BLaER1 treated with 17β-estradiol and CSF1 and Interleukin-3, amounts not matched to agents 10 nM and 100 nM (cell line): ENCODE measurements around the gene PDCD2.
"Not testable (repeated sequence)": the region's sequence is repeated elsewhere in the genome, so short reads cannot be mapped to it uniquely, and the experiment has no call there.

ENCODE experiments used
- H3K27ac ChIP-seq, 11 experiments: shearing (Covaris generic); formaldehyde crosslinking; 2 replicates each; pipeline ENCODE4 v1.8.1; 2022
- H3K27me3 ChIP-seq, 11 experiments: shearing (Covaris generic); formaldehyde crosslinking; 2 replicates each; pipeline ENCODE4 v1.8.1; 2022
- H3K36me3 ChIP-seq, 11 experiments: shearing (Covaris generic); formaldehyde crosslinking; 2 replicates each; pipeline ENCODE4 v1.8.1; 2022
- H3K4me1 ChIP-seq, 10 experiments: shearing (Covaris generic); formaldehyde crosslinking; 2 replicates each; pipeline ENCODE4 v1.8.1; 2022
- H3K4me2 ChIP-seq, 11 experiments: shearing (Covaris generic); formaldehyde crosslinking; 2 replicates each; pipeline ENCODE4 v1.8.1; 2022
- H3K4me3 ChIP-seq, 10 experiments: shearing (Covaris generic); formaldehyde crosslinking; 2 replicates each; pipeline ENCODE4 v1.8.1; 2022
- H3K9ac ChIP-seq, 11 experiments: shearing (Covaris generic); formaldehyde crosslinking; 2 replicates each; pipeline ENCODE4 v1.8.1; 2022
- H3K9me3 ChIP-seq, 11 experiments: shearing (Covaris generic); formaldehyde crosslinking; replicated peaks in 1 of 11; 2 replicates each; pipeline ENCODE4 v1.8.1; 2022
- H4K20me1 ChIP-seq, 11 experiments: shearing (Covaris generic); formaldehyde crosslinking; 2 replicates each; pipeline ENCODE4 v1.8.1; 2022
- Cebpa-rat ChIP-seq, 11 experiments: shearing (Covaris generic); IDR thresholded peaks; 2 replicates each; pipeline ENCODE4 v1.8.1; 2022

The PDCD2 gene

GRCh38 chr6:170584181-170584953, at the start of gene PDCD2:
PDCD2 (minus strand) TSS chr6:170584637; CDS start chr6:170584581, 56 bp downstream.
- peaks cover 36 to 41% (median 39%) of the 10 kb centered on the region in 11 experiments for H3K36me3 ChIP-seq
- peaks cover 0 to 8% (median 2%) of the 10 kb centered on the region in 11 experiments; a peak in 11 of 22 replicates for H3K9me3 ChIP-seq
- peaks cover 20 to 29% (median 23%) of the 10 kb centered on the region in 10 experiments for H3K4me1 ChIP-seq
- peak within 1 kb of the TSS; percentile 42 to 97 (median 92) for H3K27ac ChIP-seq
- peak within 1 kb of the TSS; percentile 86 to 97 (median 93) for H3K4me2 ChIP-seq
- TF ChIP-seq Cebpa-rat (IDR thresholded peaks at IDR 0.05): no peak
- peak within 1 kb of the TSS; percentile 81 to 97 (median 93) for H3K9ac ChIP-seq
- peaks cover 0 to 44% (median 27%) of the 10 kb centered on the region in 11 experiments; a peak in 15 of 22 replicates for H4K20me1 ChIP-seq
- H3K4me3 ChIP-seq: peak within 1 kb of the TSS; percentile 79 to 97 (median 90)
- no peaks in the 10 kb centered on the region for H3K27me3 ChIP-seq

GRCh38 chr6:170616020-170616554, 31.6 kb upstream of the PDCD2 start:
- H3K9me3 ChIP-seq, H3K4me2 ChIP-seq, H3K36me3 ChIP-seq, H3K9ac ChIP-seq, H3K27ac ChIP-seq, H3K4me1 ChIP-seq, H3K27me3 ChIP-seq, H3K4me3 ChIP-seq, H4K20me1 ChIP-seq: not testable (repeated sequence)

GRCh38 chr6:170612256-170612804, 27.9 kb upstream of the PDCD2 start:
- not testable (repeated sequence) for H3K27me3 ChIP-seq, H4K20me1 ChIP-seq, H3K4me1 ChIP-seq, H3K4me3 ChIP-seq, H3K9ac ChIP-seq, H3K4me2 ChIP-seq, H3K27ac ChIP-seq, H3K36me3 ChIP-seq, H3K9me3 ChIP-seq

DNA sequence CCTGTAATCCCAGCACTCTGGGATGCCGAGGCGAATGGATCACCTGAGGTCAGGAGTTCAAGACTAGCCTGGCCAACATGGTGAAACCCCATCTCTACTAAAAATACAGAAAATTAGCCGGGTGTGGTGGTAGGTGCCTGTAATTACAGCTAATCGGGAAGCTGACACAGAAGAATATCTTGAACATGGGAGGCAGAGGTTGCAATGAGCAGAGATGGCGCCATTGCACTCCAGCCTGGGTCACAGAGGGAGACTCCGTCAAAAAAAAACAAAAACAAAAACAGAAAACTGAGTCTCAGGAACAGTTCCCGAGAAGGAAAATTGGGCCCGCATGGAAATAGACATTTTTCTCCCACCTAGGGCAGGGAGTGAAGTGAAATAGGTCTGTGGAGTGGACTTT, 24.8 kb upstream of the PDCD2 start:
- H3K36me3 ChIP-seq, H3K4me2 ChIP-seq, H3K27me3 ChIP-seq, H3K9me3 ChIP-seq, H3K4me1 ChIP-seq, H3K4me3 ChIP-seq, H4K20me1 ChIP-seq, H3K9ac ChIP-seq, H3K27ac ChIP-seq: not testable (repeated sequence)

DNA sequence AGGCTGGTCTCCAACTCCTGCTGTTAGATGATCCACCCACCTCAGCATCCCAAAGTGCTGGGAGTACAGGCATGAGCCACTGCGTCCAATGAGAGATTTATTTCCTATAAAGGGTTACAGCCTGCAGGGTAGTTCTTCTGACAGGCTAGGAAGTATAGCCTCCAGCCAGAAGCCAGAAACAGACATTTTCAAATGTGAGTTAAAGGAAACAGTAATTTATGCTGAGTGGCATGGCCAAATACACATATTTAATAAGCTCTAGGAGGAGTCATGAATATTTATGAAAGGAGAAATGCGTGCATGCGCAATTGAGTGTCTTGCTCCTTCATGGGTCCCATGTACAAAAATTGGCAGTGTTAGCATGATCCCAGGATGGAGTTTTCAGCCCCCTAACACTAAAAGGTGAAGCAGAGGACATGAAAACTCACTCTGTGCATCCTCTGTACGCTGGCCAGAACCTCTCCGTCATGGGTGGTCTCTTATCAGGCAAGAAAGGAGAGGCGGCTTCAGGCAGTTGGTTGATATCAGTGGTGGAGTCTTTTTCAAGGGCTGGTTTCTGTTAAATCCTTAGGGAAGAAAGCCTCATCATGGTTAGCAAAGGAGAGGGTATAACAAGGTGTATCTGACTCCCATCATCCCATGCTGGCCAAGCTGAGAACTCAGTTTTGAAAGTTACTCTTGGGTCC, 21.3 kb upstream of the PDCD2 start:
- no peak for TF ChIP-seq Cebpa-rat (IDR thresholded peaks at IDR 0.05)
- no peaks in the 10 kb centered on the region for H4K20me1 ChIP-seq
- H3K4me2 ChIP-seq: no peak overlapping the region
- peaks cover 0 to 9% (median 0%) of the 10 kb centered on the region in 11 experiments; a peak in 2 of 22 replicates for H3K9me3 ChIP-seq
- H3K27ac ChIP-seq: no peak overlapping the region
- no peaks in the 10 kb centered on the region for H3K27me3 ChIP-seq
- no peaks in the 10 kb centered on the region for H3K36me3 ChIP-seq
- no peak overlapping the region for H3K4me3 ChIP-seq
- no peaks in the 10 kb centered on the region; a peak in 1 of 20 replicates for H3K4me1 ChIP-seq
- H3K9ac ChIP-seq: no peak overlapping the region

- no peak for TF ChIP-seq Cebpa-rat (IDR thresholded peaks at IDR 0.05)
- Histone ChIP-seq H3K27me3 (no peaks in the 10 kb centered on the region), H3K4me2 (no peak overlapping the region), H3K9ac (no peak overlapping the region), H4K20me1 (no peaks in the 10 kb centered on the region), H3K36me3 (no peaks in the 10 kb centered on the region), H3K4me3 (no peak overlapping the region), H3K4me1 (no peaks in the 10 kb centered on the region), H3K27ac (no peak overlapping the region), H3K9me3 (peaks cover 17 to 23% (median 22%) of the 10 kb centered on the region in 11 experiments)
Measured at GRCh38 chr6:170597278-170597677, 12.8 kb upstream of the PDCD2 start.

GRCh38 chr6:170596426-170596825, 12.0 kb upstream of the PDCD2 start:
- no peak overlapping the region for H3K4me2 ChIP-seq
- no peak overlapping the region for H3K27ac ChIP-seq
- peaks cover 26 to 32% (median 31%) of the 10 kb centered on the region in 11 experiments for H3K9me3 ChIP-seq
- no peaks in the 10 kb centered on the region for H4K20me1 ChIP-seq
- no peaks in the 10 kb centered on the region for H3K27me3 ChIP-seq
- TF ChIP-seq Cebpa-rat (IDR thresholded peaks at IDR 0.05): no peak
- H3K36me3 ChIP-seq: no peaks in the 10 kb centered on the region
- no peaks in the 10 kb centered on the region for H3K4me1 ChIP-seq
- H3K9ac ChIP-seq: no peak overlapping the region
- H3K4me3 ChIP-seq: no peak overlapping the region

DNA sequence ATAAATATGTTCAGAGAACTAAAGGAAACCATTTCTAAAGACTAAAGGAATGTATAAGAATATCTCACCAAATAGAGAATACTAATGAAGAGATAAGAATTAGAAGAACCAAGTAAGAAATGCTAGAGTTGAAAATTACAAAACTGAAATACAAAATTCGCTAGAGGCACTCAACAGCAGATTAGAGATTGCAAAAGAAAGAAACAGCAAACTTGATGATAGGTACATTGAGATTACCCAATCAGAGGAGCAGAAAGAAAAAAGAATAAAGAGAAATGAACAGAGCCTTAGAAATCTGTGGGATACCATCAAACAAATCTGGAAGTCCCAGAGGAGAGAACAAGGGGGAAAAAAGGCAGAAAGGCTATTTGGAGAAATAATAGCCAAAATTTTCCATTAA, 6.3 kb upstream of the PDCD2 start:
- no peak overlapping the region for H3K4me3 ChIP-seq

DNA sequence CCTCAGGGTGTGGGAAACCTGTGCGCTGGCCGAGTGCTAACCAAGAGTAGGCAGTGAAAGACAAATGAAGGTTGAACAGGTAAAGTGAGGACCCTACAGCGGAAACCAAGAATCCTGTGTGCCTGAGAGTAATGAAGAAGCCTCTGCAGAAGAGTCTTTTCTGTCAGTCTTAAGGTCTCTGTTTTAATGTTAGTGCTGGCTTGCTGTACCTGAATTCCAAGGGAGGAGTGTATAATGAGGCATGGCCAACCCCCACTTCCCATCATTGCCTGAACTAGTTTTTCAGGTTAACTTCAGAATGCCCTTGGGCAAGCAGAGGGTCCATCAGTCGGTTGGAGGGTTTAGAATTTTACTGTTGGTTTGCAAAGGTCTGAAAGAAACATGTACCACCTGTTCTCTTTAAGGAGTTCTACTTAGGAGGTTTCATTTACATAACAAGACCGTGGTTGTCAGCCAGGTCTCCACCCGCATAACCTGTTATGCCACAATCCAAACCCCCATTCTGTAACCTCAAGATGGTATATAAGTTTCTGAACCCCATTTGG, 589 bp upstream of the PDCD2 start:
- peak overlapping the region; percentile 84 to 97 (median 91) for H3K4me2 ChIP-seq
- H4K20me1 ChIP-seq: peaks cover 0 to 38% (median 26%) of the 10 kb centered on the region in 11 experiments; a peak in 14 of 22 replicates
- no peaks in the 10 kb centered on the region for H3K27me3 ChIP-seq
- H3K36me3 ChIP-seq: peaks cover 29 to 34% (median 33%) of the 10 kb centered on the region in 11 experiments
- peak overlapping the region; percentile 79 to 97 (median 90) for H3K4me3 ChIP-seq
- H3K9me3 ChIP-seq: peaks cover 7 to 14% (median 9%) of the 10 kb centered on the region in 11 experiments
- peak overlapping the region; percentile 35 to 97 (median 92); a peak in 21 of 22 replicates for H3K27ac ChIP-seq
- peaks cover 20 to 29% (median 23%) of the 10 kb centered on the region in 10 experiments for H3K4me1 ChIP-seq
- peak overlapping the region; percentile 81 to 97 (median 93) for H3K9ac ChIP-seq
- TF ChIP-seq Cebpa-rat (IDR thresholded peaks at IDR 0.05): no peak

More for the DNA sequence above, 6.3 kb upstream of the PDCD2 start:
- H3K9ac ChIP-seq: no peak overlapping the region
- TF ChIP-seq Cebpa-rat (IDR thresholded peaks at IDR 0.05): no peak
- no peak overlapping the region for H3K4me2 ChIP-seq
- H3K27ac ChIP-seq: no peak overlapping the region
- H3K36me3 ChIP-seq: no peaks in the 10 kb centered on the region
- H3K27me3 ChIP-seq: no peaks in the 10 kb centered on the region
- no peaks in the 10 kb centered on the region for H4K20me1 ChIP-seq
- H3K4me1 ChIP-seq: peaks cover 0 to 4% (median under 1%) of the 10 kb centered on the region in 10 experiments; a peak in 12 of 20 replicates
- peaks cover 47 to 60% (median 52%) of the 10 kb centered on the region in 11 experiments for H3K9me3 ChIP-seq
